ENCODE measurements around the gene CEP170.

The CEP170 gene

GRCh38 chr1:243256590-243256989, 1.5 kb upstream of the CEP170 start:
- Histone ChIP-seq H3K4me1 (peaks cover 22% of the 10 kb centered on the region), H3K27me3 (no peaks in the 10 kb centered on the region), H3K36me3 (peaks cover 5% of the 10 kb centered on the region; the same call in 1 of the 2 replicates), H3K4me2 (peak overlapping the region; percentile 88), H3K9me3 (peaks cover 5% of the 10 kb centered on the region; the same call in 1 of the 2 replicates), H4K20me1 (peaks cover 27% of the 10 kb centered on the region), H3K4me3 (peak overlapping the region; percentile 86), H3K27ac (peak overlapping the region; percentile 94), H3K9ac (peak overlapping the region; percentile 83)
- TF ChIP-seq Cebpa-rat (IDR thresholded peaks at IDR 0.05), result no peak

- H4K20me1 ChIP-seq, result peaks cover 33% of the 10 kb centered on the region
- H3K4me1 ChIP-seq, result peaks cover 22% of the 10 kb centered on the region
- no peaks in the 10 kb centered on the region for H3K27me3 ChIP-seq
These were observed 871 bp upstream of the CEP170 start, which contains the start of gene SDCCAG8 for GRCh38 chr1:243255791-243256512. Gene SDCCAG8 (plus strand): TSS chr1:243256041. CDS start chr1:243256174, 133 bp downstream.

GRCh38 chr1:243254233-243254926, 701 bp downstream of the CEP170 start:
- Histone ChIP-seq H3K36me3 (peaks cover 22% of the 10 kb centered on the region; the same call in 1 of the 2 replicates), H3K4me1 (peaks cover 22% of the 10 kb centered on the region)

More at GRCh38 chr1:243255791-243256512, 871 bp upstream of the CEP170 start, which contains the start of gene SDCCAG8:
- no peak for TF ChIP-seq Cebpa-rat (IDR thresholded peaks at IDR 0.05)
- H3K9ac ChIP-seq, result peak within 1 kb of the TSS; percentile 88
- H3K4me2 ChIP-seq, result peak within 1 kb of the TSS; percentile 88
- H3K36me3 ChIP-seq, result peaks cover 11% of the 10 kb centered on the region; the same call in 1 of the 2 replicates
- peak within 1 kb of the TSS; percentile 86 for H3K4me3 ChIP-seq
- peak within 1 kb of the TSS; percentile 94 for H3K27ac ChIP-seq
- H3K9me3 ChIP-seq, result peaks cover 11% of the 10 kb centered on the region; the same call in 1 of the 2 replicates

GRCh38 chr1:243253926-243254232, 1.2 kb downstream of the CEP170 start:
- peak overlapping the region; percentile 86 for H3K4me3 ChIP-seq
- H3K4me1 ChIP-seq, result peaks cover 25% of the 10 kb centered on the region
- no peaks in the 10 kb centered on the region for H3K27me3 ChIP-seq
- H3K9me3 ChIP-seq, result peaks cover 26% of the 10 kb centered on the region
- peak overlapping the region; percentile 88 for H3K9ac ChIP-seq
- TF ChIP-seq Cebpa-rat (IDR thresholded peaks at IDR 0.05), result no peak
- peaks cover 26% of the 10 kb centered on the region for H3K36me3 ChIP-seq
- peak overlapping the region; percentile 94 for H3K4me2 ChIP-seq
- H4K20me1 ChIP-seq, result peaks cover 54% of the 10 kb centered on the region
- H3K27ac ChIP-seq, result peak overlapping the region; percentile 94

More at GRCh38 chr1:243254233-243254926, 701 bp downstream of the CEP170 start:
- H4K20me1 ChIP-seq, result peaks cover 49% of the 10 kb centered on the region
- peak overlapping the region; percentile 88 for H3K9ac ChIP-seq
- no peaks in the 10 kb centered on the region for H3K27me3 ChIP-seq
- peak overlapping the region; percentile 94 for H3K27ac ChIP-seq
- peak overlapping the region; percentile 86 for H3K4me3 ChIP-seq
- no peak for TF ChIP-seq Cebpa-rat (IDR thresholded peaks at IDR 0.05)
- H3K4me2 ChIP-seq, result peak overlapping the region; percentile 94
- peaks cover 21% of the 10 kb centered on the region for H3K9me3 ChIP-seq

- Histone ChIP-seq H4K20me1 (peaks cover 59% of the 10 kb centered on the region), H3K27ac (peak overlapping the region; percentile 94), H3K4me3 (peak overlapping the region; percentile 86), H3K9me3 (peaks cover 31% of the 10 kb centered on the region), H3K4me1 (peaks cover 30% of the 10 kb centered on the region), H3K4me2 (peak overlapping the region; percentile 94), H3K9ac (peak overlapping the region; percentile 88), H3K36me3 (peaks cover 29% of the 10 kb centered on the region), H3K27me3 (no peaks in the 10 kb centered on the region)
- no peak for TF ChIP-seq Cebpa-rat (IDR thresholded peaks at IDR 0.05)
These were observed 1.7 kb downstream of the CEP170 start for GRCh38 chr1:243253211-243253925.

GRCh38 chr1:243251539-243251938, 3.5 kb downstream of the CEP170 start:
- peaks cover 77% of the 10 kb centered on the region for H4K20me1 ChIP-seq
- no peaks in the 10 kb centered on the region for H3K27me3 ChIP-seq
- peaks cover 34% of the 10 kb centered on the region for H3K4me1 ChIP-seq
- no peak overlapping the region for H3K9ac ChIP-seq
- H3K4me3 ChIP-seq, result no peak overlapping the region
- H3K27ac ChIP-seq, result no peak overlapping the region
- no peak for TF ChIP-seq Cebpa-rat (IDR thresholded peaks at IDR 0.05)
- no peak overlapping the region for H3K4me2 ChIP-seq
- H3K9me3 ChIP-seq, result peaks cover 48% of the 10 kb centered on the region
- H3K36me3 ChIP-seq, result peaks cover 35% of the 10 kb centered on the region

- no peak overlapping the region for H3K4me3 ChIP-seq
- H3K4me2 ChIP-seq, result no peak overlapping the region
- H4K20me1 ChIP-seq, result peaks cover 91% of the 10 kb centered on the region
- H3K27ac ChIP-seq, result no peak overlapping the region
- peaks cover 47% of the 10 kb centered on the region for H3K36me3 ChIP-seq
- TF ChIP-seq Cebpa-rat (IDR thresholded peaks at IDR 0.05), result no peak
- H3K4me1 ChIP-seq, result peaks cover 30% of the 10 kb centered on the region
- H3K9me3 ChIP-seq, result peaks cover 60% of the 10 kb centered on the region
- no peak overlapping the region for H3K9ac ChIP-seq
- H3K27me3 ChIP-seq, result no peaks in the 10 kb centered on the region
These were observed 5.0 kb downstream of the CEP170 start for GRCh38 chr1:243250102-243250501.

- H3K36me3 ChIP-seq, result peaks cover 54% of the 10 kb centered on the region
- H3K9ac ChIP-seq, result no peak overlapping the region
- H3K4me3 ChIP-seq, result no peak overlapping the region
- H4K20me1 ChIP-seq, result peaks cover 98% of the 10 kb centered on the region
- no peak for TF ChIP-seq Cebpa-rat (IDR thresholded peaks at IDR 0.05)
- H3K27ac ChIP-seq, result no peak overlapping the region
- no peaks in the 10 kb centered on the region for H3K27me3 ChIP-seq
- peaks cover 68% of the 10 kb centered on the region for H3K9me3 ChIP-seq
- peaks cover 30% of the 10 kb centered on the region for H3K4me1 ChIP-seq
- peak overlapping the region; percentile 22; the same call in 1 of the 2 replicates for H3K4me2 ChIP-seq
These were observed 5.9 kb downstream of the CEP170 start for GRCh38 chr1:243249214-243249613.

GRCh38 chr1:243247901-243248300, 7.2 kb downstream of the CEP170 start:
- H3K4me3 ChIP-seq, result no peak overlapping the region
- H3K9me3 ChIP-seq, result peaks cover 81% of the 10 kb centered on the region
- no peaks in the 10 kb centered on the region for H3K27me3 ChIP-seq
- H3K9ac ChIP-seq, result no peak overlapping the region
- peaks cover 67% of the 10 kb centered on the region for H3K36me3 ChIP-seq
- H3K4me2 ChIP-seq, result peak overlapping the region; percentile 22
- peaks cover 90% of the 10 kb centered on the region for H4K20me1 ChIP-seq
- H3K27ac ChIP-seq, result no peak overlapping the region
- no peak for TF ChIP-seq Cebpa-rat (IDR thresholded peaks at IDR 0.05)
- H3K4me1 ChIP-seq, result peaks cover 26% of the 10 kb centered on the region
